Testis (tissue), 2 donors: ENCODE data around the gene SERINC2.

ENCODE experiments used
- CTCF ChIP-seq, 3 experiments: fragments of 450-650 bp in 2 of 3; fragments of 200-600 bp in 1 of 3; sonication (generic) in 1 of 3; IDR thresholded peaks; one replicate each; pipeline ENCODE4 v1.5.1; 2016 to 2019; ENCODE audit warnings: antibody characterized with exemption in 3 of 3, mild to moderate bottlenecking in 2 of 3, moderate library complexity in 1 of 3
- POLR2A ChIP-seq: fragments of 450-650 bp; IDR thresholded peaks from one replicate; pipeline ENCODE4 v1.6.1; 2017; ENCODE audit warnings: antibody characterized with exemption, mild to moderate bottlenecking, moderate library complexity

GRCh38 chr1:31416101-31416736 is 3.2 kb downstream of the SERINC2 start:
- TF ChIP-seq POLR2A: no peak
- no peak for TF ChIP-seq CTCF (IDR thresholded peaks at IDR 0.05)
